Fibroblast of skin of scalp (primary cell): ENCODE measurements around the gene LRMDA.

Source experiments
- DNase-seq: peaks from one replicate; pipeline ENCODE4 v3.0.0-alpha.2; 2013

The LRMDA gene

DNA sequence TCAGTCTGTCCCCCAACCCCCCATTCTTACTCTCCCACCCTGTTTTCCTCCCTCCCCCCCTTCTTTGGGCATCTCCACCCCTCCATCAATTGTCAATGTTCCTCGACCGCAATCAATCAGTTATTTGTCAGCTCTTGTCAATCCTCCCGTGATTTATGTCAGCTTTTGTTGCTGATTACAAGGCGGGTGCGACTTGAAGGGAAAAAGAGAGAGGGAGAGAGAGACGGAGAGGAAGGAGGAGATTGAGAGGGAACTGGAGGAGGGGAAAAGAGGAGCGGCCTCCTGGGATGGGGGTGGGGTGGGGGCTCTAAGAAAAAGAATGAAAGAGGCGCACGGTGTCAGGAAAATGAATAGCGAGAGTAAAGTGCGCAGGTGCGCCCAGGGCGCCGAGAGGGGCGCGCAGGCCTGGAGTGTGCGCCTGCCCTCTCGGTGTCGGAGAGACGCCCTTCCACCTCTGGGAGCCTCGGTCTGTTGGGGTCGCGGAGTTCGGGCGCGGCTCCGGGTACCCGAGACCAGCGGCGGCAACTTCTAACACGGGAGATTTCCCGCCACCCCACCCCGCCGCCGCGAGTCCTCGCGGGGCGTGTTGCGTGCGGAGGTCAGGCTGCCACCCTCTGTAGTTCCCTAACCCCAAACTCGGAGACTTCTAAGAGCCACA is 28.8 kb upstream of the LRMDA start:
- no peak for DNase-seq

DNA sequence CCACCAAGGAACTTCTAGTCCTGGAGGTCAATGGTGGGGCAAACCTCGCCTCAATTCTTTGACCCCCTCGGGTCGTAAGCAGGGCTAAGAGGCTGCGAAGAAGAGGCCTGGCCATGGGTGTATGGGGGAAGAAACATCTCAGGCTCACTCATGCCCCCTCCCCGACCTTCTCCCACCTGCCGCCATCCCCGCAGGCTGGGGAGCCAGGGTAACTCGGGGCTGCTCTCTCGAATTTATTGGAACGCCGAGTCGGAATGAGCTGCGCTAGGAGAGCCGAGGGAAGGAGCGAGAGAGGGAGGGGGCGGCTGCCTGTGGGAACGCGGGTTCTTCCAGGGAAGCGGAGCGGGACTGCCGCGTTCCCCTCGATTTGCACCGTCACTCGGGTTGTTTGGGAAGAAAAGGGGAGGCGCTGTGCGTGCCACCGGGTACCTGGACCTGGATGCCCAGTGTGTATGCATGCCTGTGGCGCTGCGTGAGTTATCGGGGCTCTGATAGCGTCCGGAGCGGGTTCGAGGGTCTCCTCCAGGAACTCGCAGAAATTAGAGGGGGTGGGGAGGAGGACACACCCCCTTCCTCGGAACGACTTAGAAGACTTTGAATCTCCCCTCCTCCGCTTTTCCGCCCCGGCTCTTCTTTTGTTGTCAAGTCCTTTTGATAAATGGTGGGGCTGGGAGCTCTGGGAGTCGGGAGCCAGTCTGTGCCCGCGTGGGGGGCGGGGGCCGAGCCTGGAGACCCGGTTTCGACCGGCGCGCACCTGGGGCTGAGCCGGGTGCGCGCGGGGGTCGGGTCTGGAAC is 28.1 kb upstream of the LRMDA start:
- DNase-seq, result peak; percentile 31

DNA sequence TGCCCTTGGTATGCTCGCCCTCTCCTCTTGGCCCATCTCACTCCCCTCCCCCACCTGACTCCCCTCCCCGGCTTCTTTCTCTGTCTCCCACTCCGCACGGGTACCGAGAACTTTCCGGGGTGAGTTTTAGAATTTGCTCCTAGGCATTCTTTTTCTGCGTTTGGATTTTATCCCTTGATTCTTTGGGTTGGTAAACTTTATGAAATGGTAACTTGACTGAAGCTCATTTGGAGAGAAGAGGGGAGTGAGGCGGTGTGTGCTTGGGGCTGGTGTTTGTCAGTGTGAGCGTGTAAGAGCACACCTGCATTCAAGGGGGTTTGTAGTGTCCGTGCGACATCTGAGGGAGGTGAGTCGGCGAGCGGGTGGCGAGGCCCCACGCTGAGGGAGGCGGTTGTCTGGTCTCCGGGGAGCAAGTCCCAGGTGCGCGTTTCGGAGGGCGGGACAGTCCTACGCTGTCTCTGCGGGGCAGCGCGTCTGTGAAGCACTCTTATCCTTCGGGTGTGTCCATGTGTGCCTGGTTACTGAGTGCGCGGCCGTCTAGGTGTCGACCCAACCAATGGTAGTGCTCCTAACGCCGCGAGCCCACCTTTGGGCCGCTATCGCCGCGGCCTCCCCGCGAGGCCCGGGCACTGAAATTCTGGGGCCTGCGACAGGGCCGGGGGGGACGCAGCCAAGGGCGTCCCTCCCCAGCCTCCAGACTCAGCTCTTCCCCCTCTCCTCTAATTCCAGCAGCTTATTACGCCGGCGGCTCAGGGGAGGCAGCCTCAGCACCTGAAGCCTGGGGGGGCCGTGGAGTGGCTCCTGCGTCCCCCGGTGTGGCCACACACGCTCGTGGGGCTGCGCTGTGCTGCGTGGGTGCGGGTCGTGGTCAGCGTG is 27.2 kb upstream of the LRMDA start:
- no peak for DNase-seq

DNA sequence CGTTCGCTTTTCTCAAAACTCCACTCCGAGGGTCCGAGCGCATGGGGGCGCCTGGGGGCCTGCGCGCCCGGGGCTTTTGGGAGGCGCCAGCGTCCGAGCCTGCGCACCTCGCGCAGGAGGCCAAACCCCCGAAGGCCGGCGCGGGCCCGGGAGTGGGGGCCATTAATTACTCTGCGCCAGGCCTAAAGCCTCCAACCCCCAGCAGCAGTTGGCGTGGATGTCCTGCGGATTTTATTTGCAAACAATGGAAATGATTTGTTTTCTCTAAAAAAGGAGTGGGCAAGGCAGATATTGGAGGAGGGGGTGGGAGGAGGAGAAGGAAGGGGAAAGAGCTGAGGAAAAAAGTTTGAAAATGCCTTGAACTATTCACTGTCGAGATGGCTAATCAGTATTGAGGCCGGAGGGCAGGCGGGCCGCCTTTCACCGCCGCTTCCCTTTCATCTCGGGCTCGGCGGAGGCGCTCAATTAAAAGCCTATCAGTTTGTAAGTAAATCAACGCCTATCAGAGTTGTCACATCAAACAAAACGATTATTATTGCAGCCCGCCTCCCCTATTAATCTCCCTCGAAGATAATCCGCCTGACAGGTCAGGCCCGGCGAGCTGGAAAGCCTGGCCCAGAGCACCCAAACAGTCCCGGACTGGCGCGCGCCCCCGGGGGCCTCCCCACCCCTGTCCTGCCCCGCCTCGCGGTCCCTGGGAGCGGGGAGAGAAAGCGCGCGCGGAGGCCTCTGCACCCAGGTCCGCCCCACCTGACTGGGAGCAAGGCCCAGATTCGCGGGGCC is 26.4 kb upstream of the LRMDA start:
- DNase-seq, result no peak

DNA sequence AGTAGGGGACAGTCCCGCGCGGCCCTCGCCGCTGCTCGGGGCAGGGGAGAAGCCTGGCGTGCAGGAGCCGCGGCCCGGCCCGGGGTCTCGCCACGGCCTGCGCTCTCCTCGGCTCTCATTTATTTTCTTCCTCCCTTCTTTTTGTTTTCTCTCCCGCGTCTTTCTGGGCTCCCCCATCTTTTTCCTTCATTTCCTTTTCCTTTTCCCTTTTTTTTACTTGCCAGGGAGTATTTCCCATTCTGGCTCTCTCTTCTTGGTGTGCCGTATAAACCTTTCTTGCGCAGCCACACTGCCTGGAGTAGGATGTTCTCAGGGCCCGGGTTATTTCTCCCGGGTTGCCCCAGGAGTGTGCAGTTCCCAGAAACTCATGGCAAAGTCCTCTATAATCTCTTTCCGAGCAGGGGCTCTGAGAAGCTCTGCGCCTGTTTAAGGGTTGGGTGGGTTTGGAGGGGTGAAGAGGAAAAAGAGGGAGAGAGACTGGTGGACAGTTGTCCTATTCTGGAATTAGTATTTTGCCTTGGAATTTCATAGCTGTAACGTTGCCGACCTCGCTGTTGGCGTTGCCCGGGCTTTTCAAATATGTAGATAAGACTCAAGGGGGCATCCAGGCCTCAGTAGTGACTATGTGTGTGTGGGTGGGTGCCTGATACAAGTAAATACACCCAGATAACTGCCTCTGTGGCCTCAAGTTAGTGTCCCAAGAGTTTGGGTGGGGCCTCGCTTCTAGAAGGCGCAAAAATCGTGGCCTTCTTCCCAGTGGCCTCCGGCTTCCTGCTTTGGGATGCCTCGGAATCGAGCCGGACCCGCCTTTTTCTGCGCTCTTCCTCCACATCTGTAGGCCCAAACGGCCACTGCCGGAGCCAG is 25.6 kb upstream of the LRMDA start:
- DNase-seq, result peak; percentile 22

DNA sequence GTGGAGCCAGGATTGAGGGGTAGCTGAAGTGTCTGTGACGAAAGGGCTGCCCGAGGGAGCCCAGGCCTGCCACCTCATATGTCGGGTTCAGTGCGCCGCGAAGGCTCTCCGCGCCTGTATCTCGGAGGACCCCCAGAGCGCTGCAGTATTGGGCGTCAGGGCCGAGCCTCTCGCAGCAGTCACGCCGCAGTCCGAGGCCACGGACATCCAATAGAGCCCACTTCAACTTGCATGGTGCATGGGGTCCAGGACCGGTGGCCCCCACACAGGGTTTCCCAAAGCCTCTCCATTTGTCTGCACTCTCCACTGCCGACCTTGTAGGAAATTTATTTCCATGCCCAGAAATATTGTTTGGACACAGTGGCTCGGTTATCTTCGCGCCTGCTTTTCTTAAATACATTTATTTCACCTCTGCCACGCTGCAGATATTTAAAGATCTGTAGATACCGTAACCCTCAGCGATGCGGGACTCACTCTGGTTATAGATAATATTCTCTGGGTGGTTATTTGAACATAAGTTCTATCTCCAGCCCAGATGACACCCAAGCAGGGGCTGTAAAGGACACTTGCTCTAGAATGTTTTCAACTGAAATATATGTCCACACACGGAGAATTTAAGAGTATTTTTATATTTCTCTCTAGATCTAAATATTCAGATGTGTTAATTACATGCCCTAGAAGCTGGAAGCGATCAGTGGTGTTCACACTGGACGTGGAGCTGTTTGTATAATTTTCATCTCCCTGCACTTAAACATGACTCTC is 24.8 kb upstream of the LRMDA start:
- DNase-seq, result no peak

DNA sequence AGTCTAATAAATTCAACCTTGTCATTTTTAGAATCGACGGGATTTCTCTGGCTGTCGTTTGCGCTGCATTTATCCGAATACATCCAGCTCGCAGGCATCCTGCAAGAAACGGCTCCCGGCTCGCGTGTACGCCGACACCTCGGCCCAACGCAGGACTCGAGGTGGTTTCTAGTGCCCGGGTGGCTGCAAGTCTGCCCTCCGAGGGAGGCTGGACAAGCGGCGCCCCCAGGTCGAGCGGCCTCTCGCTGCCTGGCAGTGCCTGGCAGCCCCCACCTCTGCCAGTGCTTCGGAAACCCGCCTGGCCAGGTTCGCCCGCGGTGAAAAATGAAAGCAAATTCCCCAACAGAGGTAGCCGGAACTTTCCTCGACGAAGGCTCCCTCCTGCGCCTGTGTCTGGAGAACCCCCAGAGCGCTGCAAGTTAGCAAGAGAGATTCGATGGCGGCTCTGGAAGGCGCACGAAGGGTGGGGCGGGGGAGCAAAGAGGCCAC is 24.2 kb upstream of the LRMDA start:
- DNase-seq, result no peak

DNA sequence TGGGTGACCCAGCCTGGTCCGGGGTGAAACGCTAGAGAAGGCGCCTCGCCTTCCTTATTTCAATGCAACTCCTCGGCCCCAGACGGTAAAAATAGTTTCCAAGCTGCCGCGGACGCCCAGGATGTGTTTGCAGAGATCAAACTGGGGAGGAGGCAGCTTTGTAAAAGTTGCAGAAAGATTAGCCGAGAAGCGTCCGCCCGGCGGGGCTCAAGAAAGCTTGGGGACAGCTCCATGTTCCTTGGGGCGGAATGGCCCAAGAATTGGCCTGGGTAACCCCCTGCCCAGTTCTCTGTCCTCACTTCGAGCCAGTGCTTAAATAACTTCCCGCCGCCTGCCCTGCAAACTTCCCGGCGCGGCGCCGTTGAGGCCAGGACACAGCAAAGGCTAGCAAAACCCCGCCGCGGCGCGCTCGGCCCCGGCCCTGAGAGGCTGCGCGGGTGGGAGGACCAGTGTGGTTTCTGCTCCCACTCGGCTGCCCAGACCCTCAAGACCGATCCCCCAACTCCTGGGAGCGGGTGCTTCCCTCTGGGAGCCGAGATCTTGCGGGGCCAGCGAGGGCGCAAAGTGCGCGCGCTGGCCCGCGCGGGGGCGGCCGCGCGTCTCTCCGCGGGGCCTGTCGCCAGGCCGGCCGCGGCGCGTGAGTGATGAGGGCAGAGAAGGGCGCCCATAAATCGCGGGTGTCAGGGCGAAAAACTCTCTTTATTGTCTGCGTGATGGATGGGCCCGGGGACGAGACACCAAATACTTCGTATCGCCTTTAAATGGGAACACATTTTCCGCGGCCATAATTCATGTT is 23.5 kb upstream of the LRMDA start:
- peak; percentile 35 for DNase-seq

DNA sequence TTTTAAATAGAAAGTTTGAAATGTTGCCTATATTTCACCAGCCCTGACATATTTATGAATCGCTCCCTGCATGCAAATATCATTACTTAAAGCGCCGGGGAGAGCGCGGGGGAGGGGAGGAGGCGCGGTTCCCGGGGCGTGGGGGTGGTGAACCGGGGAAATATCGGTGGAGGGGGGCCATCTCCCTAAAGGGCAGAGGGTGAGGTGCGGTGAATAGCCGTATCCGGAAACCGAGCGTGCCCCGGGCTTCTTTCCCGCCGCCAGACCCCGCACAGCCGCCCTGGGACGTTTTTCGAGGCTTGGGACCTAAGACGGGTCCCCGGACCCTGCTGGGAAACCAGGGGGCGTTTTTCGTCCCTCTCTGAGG is 22.9 kb upstream of the LRMDA start:
- DNase-seq, result no peak

DNA sequence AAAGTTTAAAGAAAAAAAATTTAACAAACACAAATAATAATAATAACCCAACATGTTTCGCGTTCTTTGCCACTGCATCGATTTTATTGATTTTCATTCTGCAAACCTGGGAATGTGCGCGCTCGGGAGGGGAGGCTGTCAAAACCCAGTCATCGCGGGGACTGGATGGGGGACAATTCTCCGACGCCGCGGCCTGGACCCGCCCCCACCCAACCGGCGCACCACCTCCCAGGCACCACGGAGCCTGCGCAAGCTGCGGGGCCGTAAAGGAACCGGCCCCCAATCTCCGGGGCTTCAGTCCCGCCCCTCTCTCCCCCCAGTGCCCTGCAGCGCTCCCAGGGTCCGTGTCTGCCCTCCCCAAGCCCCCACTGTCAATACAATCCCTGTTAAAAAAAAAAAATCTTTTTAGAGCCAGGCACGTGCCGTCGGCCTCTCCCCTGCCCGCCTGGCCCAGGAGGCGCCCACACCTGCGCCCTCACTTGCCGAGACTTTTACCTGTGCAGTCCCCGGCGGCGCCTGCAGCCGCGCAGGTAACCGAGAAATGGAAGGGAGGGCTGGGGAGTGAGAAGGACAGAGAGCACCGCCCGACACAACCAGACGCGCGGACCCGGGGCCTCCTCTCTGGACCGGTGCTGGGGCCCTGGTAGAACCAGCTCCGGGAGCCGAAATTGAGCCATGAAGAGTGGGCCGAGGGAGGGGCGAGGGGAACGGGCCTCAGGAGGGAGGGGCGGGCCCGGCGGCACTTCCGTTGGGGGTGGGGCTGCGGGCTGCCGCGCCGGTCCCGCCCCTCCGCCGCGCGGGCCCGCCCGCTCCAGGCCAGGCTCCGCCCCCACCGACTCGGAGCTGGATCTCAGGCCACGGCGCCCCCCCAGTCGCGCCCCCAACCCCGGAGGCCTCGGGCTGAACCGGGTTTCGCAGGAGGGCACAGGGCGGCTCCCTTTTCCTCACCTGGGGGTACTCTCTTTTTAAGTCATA is 22.2 kb upstream of the LRMDA start:
- peak; percentile 68 for DNase-seq

DNA sequence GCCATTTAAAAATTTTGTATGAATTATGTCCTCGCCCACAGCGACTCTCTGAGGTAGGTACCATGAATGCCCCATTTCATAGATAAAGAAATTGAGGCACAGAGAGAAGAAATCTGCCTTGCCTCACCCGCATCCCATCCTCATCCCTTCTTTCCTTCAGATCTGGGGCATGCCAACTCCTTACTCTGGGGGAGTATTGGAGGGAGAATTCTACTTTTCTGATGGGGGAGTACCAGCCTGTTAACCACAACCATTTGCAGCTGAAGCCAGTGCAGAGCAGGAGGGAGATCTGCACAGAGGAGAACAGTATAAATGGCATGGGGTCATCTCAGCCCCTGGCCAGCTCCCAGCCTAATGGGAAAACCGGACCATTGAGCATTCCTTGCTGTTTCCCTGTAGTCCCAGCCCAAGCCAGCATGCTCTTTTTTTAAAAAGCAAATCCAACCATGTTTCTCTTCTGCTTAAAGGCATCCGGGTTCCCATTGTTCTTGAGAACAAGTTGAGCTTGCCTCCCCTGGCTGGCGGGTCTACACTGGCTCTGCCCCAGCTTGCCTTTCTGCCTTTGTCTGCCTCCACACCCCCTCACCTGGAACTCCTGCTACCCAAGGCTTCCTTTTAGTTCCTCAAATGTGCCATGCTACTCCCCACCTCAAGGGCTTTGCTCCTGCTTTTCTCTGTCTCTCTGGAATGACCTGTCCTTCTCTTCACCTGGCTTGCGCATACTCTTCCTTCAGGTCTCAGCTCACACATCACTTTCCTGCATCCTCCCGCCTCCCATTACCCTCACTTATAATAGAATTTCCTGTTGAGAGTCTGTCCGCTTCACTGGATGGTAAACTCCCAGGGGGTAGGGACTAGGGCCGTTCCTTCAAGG is 21.1 kb upstream of the LRMDA start:
- no peak for DNase-seq

DNA sequence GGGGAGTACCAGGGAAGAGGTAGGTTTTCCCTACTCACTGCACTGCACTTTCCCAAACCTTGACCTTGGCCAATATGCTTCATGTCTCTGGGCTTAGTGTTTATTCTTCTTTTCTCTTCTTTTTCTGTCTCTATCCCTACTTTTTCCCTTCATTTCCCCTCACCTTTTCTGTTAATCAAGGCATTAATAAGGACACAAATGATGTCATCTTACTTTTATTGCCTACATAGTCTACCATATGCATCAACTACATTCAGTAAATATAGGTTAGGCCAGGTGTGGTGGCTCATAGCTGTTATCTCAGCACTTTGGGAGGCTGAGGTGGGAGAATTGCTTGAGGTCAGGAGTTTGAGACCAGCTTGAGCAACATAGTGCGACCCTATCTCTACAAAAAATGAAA is 16.9 kb upstream of the LRMDA start:
- no peak for DNase-seq

DNA sequence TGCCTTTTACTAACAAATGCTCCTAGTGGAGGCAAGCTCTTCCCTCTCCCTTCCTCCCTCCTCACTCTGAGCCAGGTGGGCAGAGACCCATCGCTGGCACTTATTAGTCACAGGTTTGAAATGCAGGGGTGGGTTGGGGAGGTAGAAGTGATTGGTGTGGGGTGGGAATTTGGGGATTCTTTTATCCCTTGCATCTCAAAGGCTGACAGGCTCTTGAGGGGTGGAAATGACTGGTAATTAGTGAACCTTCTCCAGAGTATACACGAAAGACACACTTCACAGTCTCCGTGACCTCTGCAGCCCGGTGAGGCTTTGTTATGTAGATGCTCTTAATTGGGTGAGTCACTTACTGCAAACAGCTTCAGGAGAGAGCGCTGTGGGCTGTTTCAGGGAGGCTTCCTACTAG is 13.9 kb upstream of the LRMDA start:
- no peak for DNase-seq

DNA sequence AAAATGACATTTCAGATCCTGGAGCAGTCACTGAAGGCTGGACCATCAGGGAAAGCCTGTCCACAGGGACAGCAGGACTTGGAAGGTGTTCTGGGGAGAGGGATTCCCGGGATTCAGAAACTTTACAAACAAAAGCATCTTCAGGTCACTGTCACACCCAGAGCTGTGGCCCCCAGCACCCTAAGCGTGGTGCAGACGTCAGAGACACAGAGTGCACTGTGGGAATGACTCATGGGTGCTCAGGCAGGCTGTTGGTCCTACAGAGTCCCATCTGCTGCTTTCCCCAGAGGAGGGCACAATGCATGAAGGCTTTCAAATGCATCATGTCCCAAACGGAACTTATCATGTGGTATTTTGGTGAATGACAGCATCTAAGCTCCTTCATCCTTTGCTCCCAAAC is 13.1 kb upstream of the LRMDA start:
- no peak for DNase-seq

DNA sequence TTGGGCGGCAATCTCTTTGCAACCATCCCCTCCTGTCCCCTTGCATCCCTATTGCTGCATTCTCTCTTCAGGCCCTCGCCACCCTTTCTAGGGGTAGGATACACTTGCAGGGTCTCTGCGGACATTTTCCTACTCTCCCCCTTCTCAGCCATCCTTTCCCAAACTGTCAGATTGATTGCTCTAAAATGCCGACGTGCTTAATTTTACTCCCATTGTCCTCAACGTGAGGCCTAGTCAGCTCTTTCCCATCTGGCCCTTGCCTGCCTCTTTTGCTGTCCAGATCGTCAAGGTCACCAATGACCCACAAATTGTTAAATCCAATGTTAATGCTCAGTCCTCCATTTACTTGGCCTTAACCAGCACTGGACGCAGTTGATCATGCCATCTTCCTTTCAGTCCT is 12.7 kb upstream of the LRMDA start:
- DNase-seq, result no peak

DNA sequence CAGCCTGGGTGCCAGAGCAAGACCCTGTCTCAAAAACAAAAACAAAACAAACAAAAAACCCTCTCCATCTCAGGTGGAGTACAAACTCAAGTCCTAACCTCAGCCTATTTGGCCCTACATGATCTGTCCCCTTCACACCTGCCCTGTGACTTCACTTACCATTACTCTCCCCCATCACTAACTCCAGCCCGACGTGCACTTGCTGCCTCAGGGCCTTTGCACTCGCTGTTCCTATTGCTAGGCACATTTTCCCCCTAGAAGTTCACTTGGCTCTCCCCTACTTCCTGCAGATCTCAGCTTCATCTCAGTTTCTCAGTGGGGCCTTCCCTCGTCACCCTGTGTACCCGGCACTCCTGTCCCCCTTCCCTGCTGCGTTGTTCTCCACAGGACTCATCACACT is 8.5 kb upstream of the LRMDA start:
- DNase-seq, result no peak

DNA sequence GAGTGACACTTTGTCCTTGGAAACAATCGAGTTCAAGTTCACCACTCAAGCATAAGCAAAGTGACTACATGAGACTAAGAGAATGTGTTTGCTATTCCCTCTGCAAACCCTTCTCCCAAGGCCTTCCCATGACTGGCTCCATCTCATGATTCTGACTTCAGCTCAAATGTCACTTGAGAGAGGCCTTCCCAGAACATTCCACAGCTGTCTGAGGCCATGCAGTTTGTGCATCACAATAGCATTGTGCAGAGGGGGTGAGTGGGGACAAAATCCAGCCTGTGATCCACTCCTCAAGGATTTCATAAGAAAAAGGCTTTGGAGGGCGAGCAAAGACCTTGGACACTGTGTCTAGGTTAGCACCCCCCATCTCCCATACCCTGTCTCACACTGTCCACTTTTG is 6.9 kb upstream of the LRMDA start:
- no peak for DNase-seq
